A673 (cell line): ENCODE measurements around the gene SART3. TPM values are rescaled to one million over a fixed set of nuclear protein-coding genes. Genes with fewer than 3 reads are reported as not detected.

Experiments used
- BruUV-seq: library from RNA; stranded (reverse); fragments of 400-500 nt; replicated peaks from 2 replicates; lab custom pipeline; 2021; lab: Mats Ljungman, UMichigan
- CTCF ChIA-PET: fragments of 300-600 bp; sonication (Branson Sonifier 250); formaldehyde crosslinking; loops from one replicate; lab custom pipeline; 2022; ENCODE audit warnings: antibody characterized with exemption; lab: Charles Lee
- POLR2A ChIA-PET: fragments of 300-600 bp; sonication (Branson Sonifier 250); formaldehyde crosslinking; loops from one replicate; lab custom pipeline; 2022; ENCODE audit warnings: antibody characterized with exemption; ENCODE audit not compliant: low non-redundant PET; lab: Charles Lee
- DNase-seq: peaks from one replicate; pipeline ENCODE4 v3.0.0-alpha.2; 2015; ENCODE audit warnings: low spot score
- H3K27ac ChIP-seq: fragments of 200-600 bp; sonication (generic); 2 replicates; pipeline ENCODE4 v1.5.1; 2016; ENCODE audit warnings: mixed run types, low read depth, mild to moderate bottlenecking, mixed read lengths, antibody characterized with exemption, low read length; ENCODE audit not compliant: poor library complexity, severe bottlenecking
- H3K27me3 ChIP-seq: fragments of 200-600 bp; sonication (generic); replicated peaks from 2 replicates; pipeline ENCODE4 v1.6.1; 2017; ENCODE audit warnings: mixed run types, low read depth, mild to moderate bottlenecking, mixed read lengths, antibody characterized with exemption, low read length; ENCODE audit not compliant: insufficient read depth, poor library complexity
- H3K36me3 ChIP-seq: fragments of 200-600 bp; sonication (generic); 2 replicates; pipeline ENCODE4 v1.6.1; 2016; ENCODE audit warnings: mixed run types, mild to moderate bottlenecking, mixed read lengths, antibody characterized with exemption, low read length; ENCODE audit not compliant: insufficient read depth, poor library complexity, severe bottlenecking
- H3K4me1 ChIP-seq: fragments of 200-600 bp; sonication (generic); 2 replicates; pipeline ENCODE4 v1.6.1; 2017; ENCODE audit warnings: mixed run types, mild to moderate bottlenecking, mixed read lengths, antibody characterized with exemption, low read length; ENCODE audit not compliant: insufficient read depth, poor library complexity, severe bottlenecking
- H3K4me3 ChIP-seq: fragments of 200-600 bp; sonication (generic); 2 replicates; pipeline ENCODE4 v1.5.1; 2016; ENCODE audit warnings: low read depth, mixed run types, mild to moderate bottlenecking, mixed read lengths, low read length; ENCODE audit not compliant: poor library complexity, severe bottlenecking
- H3K9me3 ChIP-seq: fragments of 200-600 bp; sonication (generic); 2 replicates; pipeline ENCODE4 v1.6.1; 2016; ENCODE audit warnings: mixed run types, low read depth, mild to moderate bottlenecking, mixed read lengths, antibody characterized with exemption, low read length; ENCODE audit not compliant: poor library complexity, severe bottlenecking
- EZH2 ChIP-seq: fragments of 200-600 bp; sonication (generic); IDR thresholded peaks from 2 replicates; pipeline ENCODE4 v1.6.1; 2017; ENCODE audit warnings: borderline replicate concordance, low read depth, mild to moderate bottlenecking, mixed read lengths, antibody characterized with exemption, low read length; ENCODE audit not compliant: poor library complexity, severe bottlenecking
- intact Hi-C: fragments of 100-400 bp; cut with micrococcal nuclease; formaldehyde crosslinking; loops from one replicate; pipeline ENCODE4 v1.10.0; 2022; ENCODE audit not compliant: unreplicated experiment
- total RNA-seq: library from RNA; stranded (reverse); gene quantifications from 2 replicates; pipeline ENCODE4 v1.2.3, GENCODE V29; 2021
- TF ChIP-seq, protein P1 (sequence below): fragments of 300-800, 200-600 bp; sonication (generic); conservative IDR thresholded peaks from 2 replicates; pipeline ENCODE4 v1.5.1; 2017; ENCODE audit warnings: low read depth, mild to moderate bottlenecking, antibody characterized with exemption, low read length, moderate library complexity, mixed read lengths

Gene SART3
- total RNA-seq, 1 experiment from 2014 or later, result 99.3 TPM

DNA sequence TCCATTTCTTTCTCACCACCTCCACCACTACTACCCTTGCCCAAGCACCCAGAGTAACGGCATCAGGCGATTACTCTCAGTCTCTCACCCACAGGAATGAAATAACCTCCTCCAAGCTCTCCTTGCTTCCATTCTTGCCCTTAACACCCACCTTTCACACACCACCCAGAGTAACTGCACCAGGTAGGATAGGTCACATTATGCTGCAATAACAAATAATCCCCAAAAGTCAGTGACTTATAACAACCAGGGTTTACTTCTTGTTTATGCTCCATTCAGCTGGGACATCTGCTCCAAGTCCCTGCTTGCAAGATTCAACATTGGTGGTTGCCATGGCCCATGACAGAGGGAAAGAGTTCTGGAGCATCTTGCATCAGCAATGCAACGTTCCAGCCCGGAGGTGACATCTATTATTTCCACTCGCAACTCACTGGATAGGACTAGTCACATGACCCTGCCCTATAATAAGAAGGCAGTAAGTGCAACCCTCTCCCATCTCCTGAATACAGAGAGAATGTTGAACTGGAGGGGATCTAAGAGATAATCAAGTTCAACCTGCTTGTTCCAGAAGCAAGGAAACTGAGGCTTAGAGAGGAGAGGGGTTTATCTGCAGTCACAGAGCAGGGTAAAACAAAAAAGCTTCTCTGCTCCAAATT lies 87.4 kb downstream of the SART3 start:
- TF ChIP-seq, protein P1, sequence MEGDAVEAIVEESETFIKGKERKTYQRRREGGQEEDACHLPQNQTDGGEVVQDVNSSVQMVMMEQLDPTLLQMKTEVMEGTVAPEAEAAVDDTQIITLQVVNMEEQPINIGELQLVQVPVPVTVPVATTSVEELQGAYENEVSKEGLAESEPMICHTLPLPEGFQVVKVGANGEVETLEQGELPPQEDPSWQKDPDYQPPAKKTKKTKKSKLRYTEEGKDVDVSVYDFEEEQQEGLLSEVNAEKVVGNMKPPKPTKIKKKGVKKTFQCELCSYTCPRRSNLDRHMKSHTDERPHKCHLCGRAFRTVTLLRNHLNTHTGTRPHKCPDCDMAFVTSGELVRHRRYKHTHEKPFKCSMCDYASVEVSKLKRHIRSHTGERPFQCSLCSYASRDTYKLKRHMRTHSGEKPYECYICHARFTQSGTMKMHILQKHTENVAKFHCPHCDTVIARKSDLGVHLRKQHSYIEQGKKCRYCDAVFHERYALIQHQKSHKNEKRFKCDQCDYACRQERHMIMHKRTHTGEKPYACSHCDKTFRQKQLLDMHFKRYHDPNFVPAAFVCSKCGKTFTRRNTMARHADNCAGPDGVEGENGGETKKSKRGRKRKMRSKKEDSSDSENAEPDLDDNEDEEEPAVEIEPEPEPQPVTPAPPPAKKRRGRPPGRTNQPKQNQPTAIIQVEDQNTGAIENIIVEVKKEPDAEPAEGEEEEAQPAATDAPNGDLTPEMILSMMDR, result no peak
- no peak for TF ChIP-seq EZH2
- Histone ChIP-seq H3K9me3 (no peaks in the 10 kb centered on the region), H3K4me3 (no peak overlapping the region), H3K4me1 (no peaks in the 10 kb centered on the region), H3K27me3 (peaks cover 30% of the 10 kb centered on the region), H3K27ac (no peak overlapping the region), H3K36me3 (no peaks in the 10 kb centered on the region)
- POLR2A ChIA-PET, result no interaction called here
- CTCF ChIA-PET, result interaction anchor here (0.8 kb wide), 1 partner anchor 16 kb away, joined by 3 read pairs; no protein-coding TSS in a partner anchor
- BruUV-seq, result no TSS peak
- intact Hi-C loops, result no loop called here
- no peak for DNase-seq

Other genes starting within 250 kb of the SART3 start
- gene CMKLR1, start 221.9 kb downstream of the SART3 start, total RNA-seq, result 0.24 and 0.57 TPM in 2 replicates
- gene FICD, start 45.9 kb downstream of the SART3 start, total RNA-seq, result 3.6 and 4.1 TPM in 2 replicates
- 73.4 and 79.3 TPM in 2 replicates for gene ISCU, start 1.4 kb upstream of the SART3 start, total RNA-seq
- gene TMEM119, start 36.9 kb upstream of the SART3 start, total RNA-seq, result 1.0 TPM in 1 of 2 replicates, not detected in the other
- 0.34 and 0.35 TPM in 2 replicates for gene SELPLG, start 72.7 kb upstream of the SART3 start, total RNA-seq
- 206 and 208 TPM in 2 replicates for gene CORO1C, start 170.3 kb upstream of the SART3 start, total RNA-seq